Psoas muscle (tissue), 8 donors: ENCODE measurements around the gene GRIN3B. TPM values are rescaled to one million over a fixed set of nuclear protein-coding genes. Genes with fewer than 3 reads are reported as not detected.

Source experiments
- ATAC-seq, 4 donors: fragments of 200-7000 bp; cut with Tn5 transposase; one replicate each; pipeline ENCODE4 v1.9.1; 2020; ENCODE audit warnings: moderate library complexity in 3 of 4, mild to moderate bottlenecking in 2 of 4
- DNase-seq, 2 donors: peaks; one replicate each; pipeline ENCODE4 v3.0.0-alpha.2; 2020
- H3K27ac ChIP-seq: fragments of 200-600 bp; one replicate; pipeline ENCODE4 v1.8.0; 2022
- H3K27me3 ChIP-seq, 3 donors: fragments of 200-600 bp in 1 of 3; one replicate each; pipeline versions ENCODE4 v1.6.1 to v1.8.0; 2013 to 2022; ENCODE audit warnings: low read length in 2 of 3, mild to moderate bottlenecking in 2 of 3, moderate library complexity in 1 of 3; ENCODE audit not compliant: insufficient read depth in 3 of 3
- H3K36me3 ChIP-seq, 2 donors: fragments of 200-600 bp in 1 of 2; one replicate each; pipeline versions ENCODE4 v1.6.1 to v1.8.0; 2013 to 2022; ENCODE audit warnings: low read depth in 1 of 2, mild to moderate bottlenecking in 1 of 2, moderate library complexity in 1 of 2; ENCODE audit not compliant: insufficient read depth in 1 of 2
- H3K4me1 ChIP-seq: fragments of 200-600 bp; one replicate; pipeline ENCODE4 v1.8.0; 2022
- H3K4me3 ChIP-seq: fragments of 200-600 bp; one replicate; pipeline ENCODE4 v1.8.0; 2022; ENCODE audit warnings: mild to moderate bottlenecking
- H3K9me3 ChIP-seq: fragments of 200-600 bp; one replicate; pipeline ENCODE4 v1.8.0; 2022
- CTCF ChIP-seq: fragments of 200-600 bp; IDR thresholded peaks from one replicate; pipeline ENCODE4 v1.8.0; 2022; ENCODE audit warnings: antibody characterized with exemption
- WGBS, 3 donors: extraction: QIAGEN DNeasy Blood & Tissue Kit; methylation state at CpG; one replicate each; pipeline versions ENCODE4 v1.1.6 to v1.1.7; 2013; 5-methylcytosine and 5-hydroxymethylcytosine counted together
- intact Hi-C, 2 donors: fragments of 100-400 bp; cut with DNase I; formaldehyde crosslinking; loops; one replicate each; pipeline versions ENCODE4 v1.11.0 to v1.14.2; 2022
- polyA plus RNA-seq, 3 donors: library from polyadenylated mRNA; stranded (reverse); fragments of 200-250 nt; gene quantifications; one replicate each; pipeline ENCODE4 v1.2.3, GENCODE V29; 2013
- total RNA-seq, 4 donors: library from RNA; stranded (reverse); fragmentation: NEBNext Ultra II Directional in 2 of 4; extraction: Animal tissue kit (Norgen Biotek cat#: 25700) in 2 of 4; gene quantifications; one replicate each; pipeline versions ENCODE4 v1.2.1 to v1.2.4, GENCODE V29; 2021 to 2023
- donor health status: healthy with polysubstance abuse.
- donor health status: DM: no; HTN: no; CAD: no; lungs with moderate emphysema.
- donor health status: Bipolar disorder and iron deficiency.
- donor health status: healthy.
- donor health status: DM: yes; HTN: yes; CAD: no.
- donor health status: DM: no; HTN: no; CAD: no.
- donor health status: DM: no; HTN: no; CAD: no.
- donor health status: DM: yes; HTN: yes; CAD: no.

GRIN3B gene
- total and polyA plus RNA-seq, 7 donors = 0.01 to 0.16 TPM; not detected in 5

- WGBS, 3 donors = 57 to 71% (median 63%) methylated on average over 16 to 17 of the region's 17 CpGs
- H3K27me3 ChIP-seq = no peaks in the 10 kb centered on the region
Measured at GRCh38 chr19:966485-967088, 33.6 kb upstream of the GRIN3B start.

GRCh38 chr19:970695-971094, 29.5 kb upstream of the GRIN3B start:
- no peaks in the 10 kb centered on the region for H3K4me1 ChIP-seq
- ATAC-seq = no peak
- no peak for DNase-seq
- intact Hi-C loops = no loop called here
- no peak overlapping the region for H3K4me3 ChIP-seq
- 92 to 94% (median 94%) methylated on average over 14 of the region's 14 CpGs for WGBS, 3 donors
- TF ChIP-seq CTCF = peak; percentile 41
- H3K27ac ChIP-seq = no peak overlapping the region
- H3K27me3 ChIP-seq = peaks cover 0 to 7% (median 0%) of the 10 kb centered on the region in 3 donors
- H3K9me3 ChIP-seq = peaks cover 17% of the 10 kb centered on the region
- peaks cover 0 to 44% of the 10 kb centered on the region in 2 donors for H3K36me3 ChIP-seq

More at GRCh38 chr19:966485-967088, 33.6 kb upstream of the GRIN3B start:
- no peak for TF ChIP-seq CTCF
- H3K27ac ChIP-seq = no peak overlapping the region
- intact Hi-C loops = no loop called here
- peaks cover 15% of the 10 kb centered on the region for H3K9me3 ChIP-seq
- DNase-seq (no peak), ATAC-seq (no peak)
- no peak overlapping the region for H3K4me3 ChIP-seq
- H3K36me3 ChIP-seq = peaks cover 0 to 46% of the 10 kb centered on the region in 2 donors
- no peaks in the 10 kb centered on the region for H3K4me1 ChIP-seq

DNA sequence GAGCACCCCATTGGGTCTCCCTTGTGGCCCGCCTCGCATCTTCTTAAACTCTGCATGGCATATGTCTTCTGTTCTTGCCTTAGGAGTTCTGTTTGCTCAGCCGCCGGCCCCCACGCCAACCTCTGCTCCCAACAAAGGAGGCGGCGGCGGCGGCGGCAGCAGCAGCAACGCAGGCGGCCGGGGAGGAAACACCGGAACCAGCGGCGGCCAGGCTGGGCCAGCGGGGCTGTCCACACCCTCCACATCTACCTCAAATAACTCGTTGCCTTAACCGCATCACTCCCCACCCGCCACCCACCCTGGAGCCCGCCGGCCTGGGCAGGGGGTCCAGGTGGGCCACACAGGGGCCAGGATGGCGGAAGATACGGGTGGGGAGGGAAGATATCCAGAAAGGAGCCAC, 28.4 kb upstream of the GRIN3B start:
- TF ChIP-seq CTCF = no peak
- Histone ChIP-seq H3K27ac (no peak overlapping the region), H3K36me3 (peaks cover 0 to 41% of the 10 kb centered on the region in 2 donors), H3K4me3 (no peak overlapping the region), H3K4me1 (no peaks in the 10 kb centered on the region), H3K9me3 (peaks cover 17% of the 10 kb centered on the region), H3K27me3 (peaks cover 0 to 7% (median 0%) of the 10 kb centered on the region in 3 donors)
- 94 to 96% (median 95%) methylated on average over 22 to 24 of the region's 24 CpGs for WGBS, 3 donors
- ATAC-seq = no peak
- no peak for DNase-seq
- intact Hi-C loops = no loop called here

- DNase-seq = no peak
- no peak for TF ChIP-seq CTCF
- no peaks in the 10 kb centered on the region for H3K4me1 ChIP-seq
Measured at GRCh38 chr19:972281-972680, 27.9 kb upstream of the GRIN3B start.

More at GRCh38 chr19:972281-972680, 27.9 kb upstream of the GRIN3B start:
- intact Hi-C loops = no loop called here
- Histone ChIP-seq H3K36me3 (peaks cover 0 to 36% of the 10 kb centered on the region in 2 donors), H3K27ac (no peak overlapping the region), H3K9me3 (peaks cover 17% of the 10 kb centered on the region), H3K4me3 (no peak overlapping the region), H3K27me3 (peaks cover 0 to 7% (median 0%) of the 10 kb centered on the region in 3 donors)
- WGBS, 3 donors = 94 to 95% (median 95%) methylated on average over 6 of the region's 6 CpGs
- no peak for ATAC-seq
